Measurements from ENCODE around the gene ITGA5. TPM values are rescaled to one million over a fixed set of nuclear protein-coding genes. Genes with fewer than 3 reads are reported as not detected.

Gene ITGA5
- total and polyA plus RNA-seq, 9 of the 15 experiments (the other 6 are each of a cell fraction or from before 2014, with no cell fraction given), result 9.1 to 82.1 (median 47.4) TPM

DNA sequence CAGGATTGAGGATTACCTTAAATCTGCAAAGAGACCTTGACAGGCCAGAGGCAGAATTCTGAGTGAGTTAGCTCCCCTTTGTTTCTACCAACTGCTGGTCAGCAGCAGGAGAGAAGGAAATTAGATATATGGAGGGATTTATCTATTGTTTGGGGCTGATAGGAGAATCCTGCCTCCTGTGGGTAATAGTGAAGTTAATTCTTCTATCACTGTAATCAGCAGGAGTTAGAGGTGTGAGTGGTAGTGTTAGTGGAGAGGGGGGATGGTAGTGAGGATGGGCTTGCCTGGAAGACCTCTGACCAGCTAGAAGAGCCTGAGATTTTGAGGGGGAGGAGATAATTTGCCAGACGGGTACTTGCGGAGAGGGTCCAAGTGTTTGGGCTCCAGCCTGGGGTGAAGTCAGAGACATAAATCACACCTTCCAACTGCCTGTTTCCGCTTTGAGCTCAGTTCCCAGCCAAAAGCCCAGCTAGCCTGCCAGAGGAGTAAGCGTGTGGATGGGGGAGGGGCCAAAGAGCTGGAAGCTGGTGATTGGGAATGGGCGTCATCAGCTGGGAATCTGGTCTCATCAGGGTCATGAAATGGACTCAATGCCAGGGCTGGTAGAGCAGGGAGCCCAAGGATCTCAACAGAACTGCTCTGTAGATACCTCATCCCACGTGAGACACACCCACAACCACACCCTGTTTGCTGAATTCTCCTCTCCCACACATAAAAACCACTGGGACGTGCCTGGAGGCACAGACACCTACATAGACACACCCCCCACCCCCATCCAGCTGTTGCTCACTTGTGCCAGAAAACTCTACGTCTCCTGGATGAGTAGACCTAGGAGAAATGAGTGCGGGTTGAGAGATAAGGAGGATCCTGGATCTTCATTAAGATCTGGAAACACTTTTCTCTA lies 13.1 kb upstream of the ITGA5 start (continued):
- TF ChIP-seq, protein P1, sequence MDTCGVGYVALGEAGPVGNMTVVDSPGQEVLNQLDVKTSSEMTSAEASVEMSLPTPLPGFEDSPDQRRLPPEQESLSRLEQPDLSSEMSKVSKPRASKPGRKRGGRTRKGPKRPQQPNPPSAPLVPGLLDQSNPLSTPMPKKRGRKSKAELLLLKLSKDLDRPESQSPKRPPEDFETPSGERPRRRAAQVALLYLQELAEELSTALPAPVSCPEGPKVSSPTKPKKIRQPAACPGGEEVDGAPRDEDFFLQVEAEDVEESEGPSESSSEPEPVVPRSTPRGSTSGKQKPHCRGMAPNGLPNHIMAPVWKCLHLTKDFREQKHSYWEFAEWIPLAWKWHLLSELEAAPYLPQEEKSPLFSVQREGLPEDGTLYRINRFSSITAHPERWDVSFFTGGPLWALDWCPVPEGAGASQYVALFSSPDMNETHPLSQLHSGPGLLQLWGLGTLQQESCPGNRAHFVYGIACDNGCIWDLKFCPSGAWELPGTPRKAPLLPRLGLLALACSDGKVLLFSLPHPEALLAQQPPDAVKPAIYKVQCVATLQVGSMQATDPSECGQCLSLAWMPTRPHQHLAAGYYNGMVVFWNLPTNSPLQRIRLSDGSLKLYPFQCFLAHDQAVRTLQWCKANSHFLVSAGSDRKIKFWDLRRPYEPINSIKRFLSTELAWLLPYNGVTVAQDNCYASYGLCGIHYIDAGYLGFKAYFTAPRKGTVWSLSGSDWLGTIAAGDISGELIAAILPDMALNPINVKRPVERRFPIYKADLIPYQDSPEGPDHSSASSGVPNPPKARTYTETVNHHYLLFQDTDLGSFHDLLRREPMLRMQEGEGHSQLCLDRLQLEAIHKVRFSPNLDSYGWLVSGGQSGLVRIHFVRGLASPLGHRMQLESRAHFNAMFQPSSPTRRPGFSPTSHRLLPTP (IDR thresholded peaks at IDR 0.05; ENCODE audit: borderline replicate concordance, extremely low read depth, insufficient read length), result no peak
- TF ChIP-seq, protein P2, sequence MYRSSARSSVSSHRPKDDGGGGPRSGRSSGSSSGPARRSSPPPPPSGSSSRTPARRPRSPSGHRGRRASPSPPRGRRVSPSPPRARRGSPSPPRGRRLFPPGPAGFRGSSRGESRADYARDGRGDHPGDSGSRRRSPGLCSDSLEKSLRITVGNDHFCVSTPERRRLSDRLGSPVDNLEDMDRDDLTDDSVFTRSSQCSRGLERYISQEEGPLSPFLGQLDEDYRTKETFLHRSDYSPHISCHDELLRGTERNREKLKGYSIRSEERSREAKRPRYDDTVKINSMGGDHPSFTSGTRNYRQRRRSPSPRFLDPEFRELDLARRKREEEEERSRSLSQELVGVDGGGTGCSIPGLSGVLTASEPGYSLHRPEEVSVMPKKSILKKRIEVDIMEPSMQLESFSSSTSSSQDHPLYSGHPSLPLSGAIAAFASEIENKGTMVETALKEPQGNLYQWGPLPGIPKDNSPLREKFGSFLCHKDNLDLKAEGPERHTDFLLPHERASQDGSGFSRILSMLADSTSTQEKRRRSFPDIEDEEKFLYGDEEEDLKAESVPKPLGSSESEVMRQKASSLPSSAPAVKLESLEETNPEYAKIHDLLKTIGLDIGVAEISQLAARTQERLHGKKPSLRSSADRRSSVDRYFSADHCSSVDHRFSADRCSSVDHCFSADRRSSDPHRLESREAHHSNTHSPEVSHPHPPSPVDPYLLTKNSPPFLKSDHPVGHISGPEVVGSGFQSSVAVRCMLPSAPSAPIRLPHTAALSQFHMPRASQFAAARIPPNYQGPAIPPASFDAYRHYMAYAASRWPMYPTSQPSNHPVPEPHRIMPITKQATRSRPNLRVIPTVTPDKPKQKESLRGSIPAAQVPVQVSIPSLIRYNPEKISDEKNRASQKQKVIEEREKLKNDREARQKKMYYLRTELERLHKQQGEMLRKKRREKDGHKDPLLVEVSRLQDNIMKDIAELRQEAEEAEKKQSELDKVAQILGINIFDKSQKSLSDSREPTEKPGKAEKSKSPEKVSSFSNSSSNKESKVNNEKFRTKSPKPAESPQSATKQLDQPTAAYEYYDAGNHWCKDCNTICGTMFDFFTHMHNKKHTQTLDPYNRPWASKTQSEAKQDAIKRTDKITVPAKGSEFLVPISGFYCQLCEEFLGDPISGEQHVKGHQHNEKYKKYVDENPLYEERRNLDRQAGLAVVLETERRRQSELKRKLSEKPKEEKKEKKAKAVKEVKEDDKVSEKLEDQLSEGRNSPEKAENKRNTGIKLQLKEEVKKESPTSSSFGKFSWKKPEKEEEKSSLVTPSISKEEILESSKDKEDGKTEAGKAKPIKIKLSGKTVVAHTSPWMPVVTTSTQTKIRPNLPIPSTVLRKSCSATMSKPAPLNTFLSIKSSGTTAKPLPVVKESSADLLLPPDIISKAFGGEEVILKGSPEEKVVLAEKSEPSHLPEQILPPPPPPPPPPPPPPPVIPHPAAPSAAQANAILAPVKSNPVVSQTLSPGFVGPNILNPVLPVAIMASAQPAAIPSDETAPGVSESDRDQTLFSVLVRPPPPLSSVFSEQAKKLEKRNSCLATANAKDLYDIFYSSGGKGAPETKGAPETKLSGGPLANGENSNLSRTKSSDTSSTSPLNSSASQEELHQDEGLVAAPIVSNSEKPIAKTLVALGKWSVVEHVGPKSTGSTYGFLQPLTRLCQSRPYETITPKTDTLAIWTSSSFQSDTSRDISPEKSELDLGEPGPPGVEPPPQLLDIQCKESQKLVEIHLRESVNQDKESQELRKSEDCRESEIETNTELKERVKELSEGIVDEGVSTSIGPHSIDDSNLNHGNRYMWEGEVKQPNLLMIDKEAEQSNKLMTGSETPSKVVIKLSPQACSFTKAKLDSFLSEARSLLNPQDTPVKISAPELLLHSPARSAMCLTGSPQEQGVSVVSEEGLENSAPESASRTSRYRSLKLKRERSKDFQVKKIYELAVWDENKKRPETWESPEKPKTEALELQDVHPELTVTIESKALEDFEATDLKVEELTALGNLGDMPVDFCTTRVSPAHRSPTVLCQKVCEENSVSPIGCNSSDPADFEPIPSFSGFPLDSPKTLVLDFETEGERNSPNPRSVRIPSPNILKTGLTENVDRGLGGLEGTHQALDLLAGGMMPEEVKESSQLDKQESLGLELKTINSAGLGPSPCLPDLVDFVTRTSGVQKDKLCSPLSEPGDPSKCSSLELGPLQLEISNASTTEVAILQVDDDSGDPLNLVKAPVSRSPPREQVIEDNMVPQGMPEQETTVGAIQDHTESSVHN (IDR thresholded peaks at IDR 0.05; ENCODE audit: borderline replicate concordance in 1 of 2, low read depth in 1 of 2), result peak in 1 of 2 experiments; percentile 97; a peak in 2 of 4 replicates
- TF ChIP-seq, protein P3, sequence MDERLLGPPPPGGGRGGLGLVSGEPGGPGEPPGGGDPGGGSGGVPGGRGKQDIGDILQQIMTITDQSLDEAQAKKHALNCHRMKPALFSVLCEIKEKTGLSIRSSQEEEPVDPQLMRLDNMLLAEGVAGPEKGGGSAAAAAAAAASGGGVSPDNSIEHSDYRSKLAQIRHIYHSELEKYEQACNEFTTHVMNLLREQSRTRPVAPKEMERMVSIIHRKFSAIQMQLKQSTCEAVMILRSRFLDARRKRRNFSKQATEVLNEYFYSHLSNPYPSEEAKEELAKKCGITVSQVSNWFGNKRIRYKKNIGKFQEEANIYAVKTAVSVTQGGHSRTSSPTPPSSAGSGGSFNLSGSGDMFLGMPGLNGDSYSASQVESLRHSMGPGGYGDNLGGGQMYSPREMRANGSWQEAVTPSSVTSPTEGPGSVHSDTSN (CRISPR knock-in tag; IDR thresholded peaks at IDR 0.05; ENCODE audit: low read depth), result no peak
- TF ChIP-seq, protein P3 (tag; conservative IDR thresholded peaks at IDR 0.05; ENCODE audit: low read depth), result peak; percentile 82
- TF ChIP-seq SIN3B (IDR thresholded peaks at IDR 0.05; ENCODE audit: low read depth) (no peak), E2F6 (IDR thresholded peaks at IDR 0.05; ENCODE audit: borderline replicate concordance in 1 of 2, extremely low read depth in 1 of 2, insufficient read depth in 1 of 2, insufficient read length in 1 of 2, low read depth in 1 of 2, low read length in 1 of 2, poor library complexity in 1 of 2, severe bottlenecking in 1 of 2) (no peak), ZNF408 (CRISPR knock-in tag; IDR thresholded peaks at IDR 0.05; ENCODE audit: low read depth) (no peak), ZBED1 (IDR thresholded peaks at IDR 0.05) (0 out of 2 replicates have a peak, but pooled peaks have one; percentile 32), TGIF2 (CRISPR knock-in tag; IDR thresholded peaks at IDR 0.05) (no peak)
